HG03342 (cell line): ENCODE data around the gene OCA2.

Source experiments
- ATAC-seq: cut with Tn5 transposase; IDR thresholded peaks from one replicate; pipeline ENCODE4 v1.9.1; 2021; ENCODE audit warnings: mild to moderate bottlenecking, moderate library complexity; ENCODE audit not compliant: unreplicated experiment

The OCA2 gene

DNA sequence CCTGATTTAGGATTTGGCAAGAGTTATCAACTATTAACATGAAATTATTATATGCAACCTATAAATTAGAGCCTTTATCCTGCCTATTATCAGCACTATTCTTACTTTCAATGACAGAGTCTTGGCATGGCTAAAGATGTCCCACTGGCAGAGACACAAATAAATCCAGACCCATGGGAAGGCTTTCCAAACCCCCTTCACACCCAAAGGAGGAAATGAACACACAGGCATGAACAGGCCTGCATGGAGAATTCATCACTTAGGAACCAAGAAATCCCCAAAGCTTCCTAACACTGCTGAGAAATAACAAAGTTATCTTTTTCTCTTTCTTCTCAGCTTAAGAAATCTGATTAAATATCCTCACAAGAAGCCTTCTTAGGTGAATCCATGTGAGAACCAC, 213.9 kb downstream of the OCA2 start:
- ATAC-seq: no peak

DNA sequence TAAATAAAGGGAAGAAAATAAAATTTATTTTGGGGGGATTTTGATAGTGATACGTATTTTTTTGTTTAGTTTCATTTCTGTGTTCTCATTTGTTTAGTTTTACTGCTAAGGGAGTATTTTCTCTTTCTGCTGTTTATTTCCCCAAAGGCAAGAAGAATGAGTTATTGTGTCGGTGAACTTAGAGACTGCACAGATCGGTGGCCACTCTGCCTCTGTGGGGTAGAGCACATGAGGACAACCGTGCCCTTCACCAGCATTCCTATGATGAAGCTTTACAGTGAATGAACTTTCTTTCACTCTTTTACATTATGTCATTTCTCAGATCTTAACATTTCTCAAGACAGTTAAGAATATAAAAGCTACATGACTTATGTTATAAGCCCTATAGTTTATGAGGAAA, 214.4 kb downstream of the OCA2 start:
- no peak for ATAC-seq

DNA sequence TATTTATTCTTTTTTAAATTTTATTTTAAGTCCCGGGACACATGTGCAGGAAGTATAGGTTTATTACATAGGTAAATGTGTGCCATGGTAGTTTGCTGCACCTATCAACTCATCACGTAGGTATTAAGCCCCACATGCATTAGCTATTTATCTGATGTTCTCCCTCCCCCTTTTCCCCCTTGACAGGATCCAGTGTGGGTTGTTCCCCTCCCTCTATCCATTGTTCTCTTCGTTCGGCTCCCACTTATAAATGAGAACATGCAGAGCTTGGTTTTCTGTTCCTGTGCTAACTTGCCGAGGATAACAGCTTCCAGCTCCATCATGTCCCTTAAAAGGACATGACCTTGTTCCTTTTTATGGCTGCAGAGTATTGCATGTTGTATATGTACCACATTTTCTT, 220.3 kb downstream of the OCA2 start:
- no peak for ATAC-seq

DNA sequence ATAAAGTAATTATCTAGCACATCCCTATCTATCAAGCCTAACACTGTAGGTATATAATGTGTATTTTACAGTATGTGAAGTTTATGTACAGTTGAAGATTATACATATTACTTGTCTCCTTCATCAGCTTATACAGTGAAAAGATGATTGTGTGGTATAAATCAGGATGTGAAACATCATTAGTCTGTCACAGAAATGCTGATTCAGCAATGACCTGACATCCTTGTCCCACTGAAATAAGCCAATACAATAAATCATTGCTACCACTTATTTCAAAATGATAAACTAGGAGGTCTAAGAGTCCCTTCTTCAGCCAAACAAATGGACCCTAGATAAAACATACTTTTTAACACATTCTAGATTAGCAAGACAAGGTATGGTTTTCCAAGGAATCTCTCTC, 225.3 kb downstream of the OCA2 start:
- ATAC-seq: no peak

DNA sequence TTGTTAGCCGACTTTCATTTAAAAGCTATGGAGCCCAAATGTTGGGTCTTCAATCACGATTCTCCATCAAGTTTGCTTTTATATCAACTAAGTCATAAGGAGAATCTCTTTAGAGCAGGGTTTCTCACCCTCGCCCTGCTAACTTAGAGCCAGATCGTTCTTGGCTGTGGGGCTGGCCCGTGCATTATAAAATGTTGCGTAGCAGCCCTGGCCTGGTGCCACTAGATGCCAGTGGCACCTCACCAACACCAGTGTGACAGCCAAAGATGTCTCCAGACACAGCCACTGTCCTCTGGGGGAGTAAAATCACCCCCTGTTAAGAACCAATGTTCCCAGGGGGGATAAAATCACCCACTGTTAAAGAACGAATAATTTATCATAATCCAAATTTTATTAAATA, 226.1 kb downstream of the OCA2 start:
- ATAC-seq: no peak

DNA sequence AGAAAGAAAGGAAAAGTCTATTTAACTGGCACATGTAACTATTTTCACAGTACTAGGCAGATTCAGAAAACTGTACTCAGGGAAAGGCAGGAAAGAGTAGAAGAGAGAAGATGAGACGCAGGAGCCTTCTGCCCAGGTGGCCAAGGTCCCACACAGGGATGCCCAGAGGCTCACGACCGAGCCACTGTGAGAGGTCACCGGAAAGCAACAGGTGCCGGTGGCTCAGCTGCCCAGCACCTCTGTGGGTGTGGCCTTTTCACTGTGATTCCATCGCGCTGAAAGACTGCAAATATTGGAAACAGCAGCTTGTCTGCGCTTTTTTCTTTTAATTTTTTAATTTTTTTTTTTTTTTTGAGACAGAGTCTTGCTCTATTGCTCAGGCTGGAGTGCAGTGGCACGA, 226.8 kb downstream of the OCA2 start:
- ATAC-seq: no peak

DNA sequence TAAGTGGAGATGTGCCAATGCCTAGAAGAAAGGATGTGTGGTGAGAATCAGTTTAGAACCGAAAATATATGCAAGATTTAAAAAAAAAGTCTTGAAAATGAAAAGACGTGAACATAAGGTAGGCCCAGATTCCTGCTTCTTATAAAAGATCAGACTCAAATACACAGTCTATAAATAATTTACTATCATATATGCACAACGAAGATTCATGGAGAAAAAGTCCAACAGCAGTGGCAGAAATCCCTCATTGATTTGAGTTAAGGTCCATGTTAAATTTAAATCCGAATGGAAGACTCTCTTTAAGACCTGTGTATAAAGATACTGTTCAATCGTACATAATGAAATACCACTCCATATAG, 227.2 kb downstream of the OCA2 start:
- no peak for ATAC-seq

DNA sequence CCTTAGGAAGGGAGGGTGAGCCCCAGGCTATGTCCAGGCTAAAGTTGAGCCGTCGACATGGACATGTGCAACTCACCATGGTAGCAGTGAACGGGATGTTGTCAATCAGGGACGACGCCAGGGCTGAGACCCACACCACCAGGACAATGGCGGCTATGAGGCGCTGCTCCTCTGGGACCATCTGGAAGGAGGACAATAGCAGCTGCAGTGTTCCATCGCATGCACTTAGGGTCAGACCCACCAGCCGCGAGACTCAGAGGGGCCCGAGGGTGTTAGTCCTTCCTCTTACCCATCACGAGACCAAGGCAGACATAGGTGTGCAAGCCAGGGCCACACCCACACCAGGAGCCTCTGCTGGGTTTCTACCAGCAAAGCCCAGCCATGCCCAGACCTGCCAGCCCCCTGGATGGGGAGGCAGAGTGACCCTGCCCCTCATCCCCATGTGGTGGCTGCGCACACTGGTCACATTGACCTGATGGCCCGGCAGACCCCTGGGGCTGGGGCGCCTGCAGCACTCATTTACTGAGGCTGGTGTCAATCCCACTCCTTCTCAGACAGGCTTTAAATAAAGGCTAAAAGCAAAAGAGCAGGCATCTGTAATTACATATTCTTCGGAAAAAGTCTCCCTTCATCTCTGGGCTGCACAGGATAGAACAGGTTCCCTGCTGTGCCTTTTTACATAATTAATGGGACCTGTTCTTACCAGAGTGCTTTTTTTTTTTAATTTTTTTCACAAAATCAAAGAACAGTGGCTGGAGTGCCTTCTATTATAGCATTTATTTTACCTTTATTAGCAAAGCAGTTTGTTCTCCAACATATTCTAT, 227.8 kb downstream of the OCA2 start:
- ATAC-seq: no peak

DNA sequence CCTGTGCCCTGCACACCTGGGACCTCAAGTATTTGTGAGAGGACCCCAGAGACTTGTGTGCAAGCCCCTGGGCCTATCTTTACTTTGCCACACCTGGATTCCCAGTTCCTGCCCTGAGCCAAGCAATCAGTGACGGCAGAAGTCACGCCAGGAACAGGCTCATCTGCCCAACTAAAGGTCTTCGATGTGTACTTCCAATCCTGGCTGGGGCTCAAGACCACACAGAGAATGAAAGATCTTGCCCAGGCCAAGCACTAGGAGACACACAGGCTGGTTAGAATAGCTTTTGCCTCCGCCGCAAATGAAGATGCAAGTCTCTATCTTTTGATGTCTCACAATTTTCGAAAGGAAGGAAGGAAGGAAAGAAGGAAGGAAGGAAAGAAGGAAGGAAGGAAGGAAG, 228.8 kb downstream of the OCA2 start:
- ATAC-seq: no peak

DNA sequence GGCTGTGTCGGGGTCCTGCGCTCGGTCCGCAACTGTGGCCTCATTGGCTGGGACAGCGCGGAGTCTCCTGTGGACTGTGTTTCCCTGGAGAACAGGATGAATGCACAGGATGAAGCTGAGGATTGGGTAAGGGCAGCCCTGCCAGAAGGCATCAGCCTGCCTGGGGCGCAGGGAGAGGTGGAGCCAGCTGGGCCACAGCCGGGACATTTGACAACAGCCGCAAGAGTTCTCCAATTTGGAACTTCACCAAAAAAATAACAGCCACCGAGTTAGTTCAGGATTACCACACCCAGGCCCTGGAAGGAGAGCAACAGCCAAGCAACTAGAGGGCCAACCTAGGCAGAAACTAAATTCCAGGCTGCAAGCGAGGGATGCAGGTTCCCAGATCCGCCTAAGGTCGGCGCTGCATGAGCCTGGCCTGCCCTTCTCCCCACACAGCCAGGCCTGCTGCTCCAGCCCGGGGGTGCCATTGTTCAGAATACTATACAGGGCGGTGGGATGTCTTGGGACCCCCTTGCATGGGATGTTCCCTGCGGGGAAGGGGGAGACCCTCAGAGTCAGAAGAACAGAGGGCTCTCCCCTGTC, 229.3 kb downstream of the OCA2 start:
- no peak for ATAC-seq

DNA sequence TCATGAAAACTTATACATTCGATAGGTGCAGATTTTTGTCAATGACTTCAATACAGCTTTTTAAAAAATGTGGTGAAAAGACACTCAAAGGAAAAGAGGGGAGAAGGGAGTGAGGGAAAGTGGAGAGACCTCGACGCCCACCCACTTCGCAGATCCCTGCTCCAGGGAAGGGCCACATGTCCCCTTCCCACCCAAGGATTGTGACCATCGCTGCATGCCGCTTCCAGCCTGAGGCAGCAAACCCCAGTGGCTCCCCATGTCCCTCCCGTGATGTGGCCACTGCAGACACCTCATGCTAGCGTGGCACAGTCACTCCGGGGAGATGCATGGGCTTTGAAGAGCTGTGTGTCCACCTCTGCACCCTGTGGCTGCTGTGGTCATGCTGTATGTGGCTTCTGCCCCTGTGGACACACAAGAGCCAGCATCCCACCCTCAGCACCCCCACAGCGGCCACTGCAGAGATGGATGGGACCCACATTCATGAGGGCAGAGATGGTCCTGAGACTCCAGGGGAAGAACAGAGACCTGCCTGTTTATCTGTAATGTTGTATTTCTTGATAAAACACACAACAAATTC, 230.2 kb downstream of the OCA2 start:
- ATAC-seq: no peak

DNA sequence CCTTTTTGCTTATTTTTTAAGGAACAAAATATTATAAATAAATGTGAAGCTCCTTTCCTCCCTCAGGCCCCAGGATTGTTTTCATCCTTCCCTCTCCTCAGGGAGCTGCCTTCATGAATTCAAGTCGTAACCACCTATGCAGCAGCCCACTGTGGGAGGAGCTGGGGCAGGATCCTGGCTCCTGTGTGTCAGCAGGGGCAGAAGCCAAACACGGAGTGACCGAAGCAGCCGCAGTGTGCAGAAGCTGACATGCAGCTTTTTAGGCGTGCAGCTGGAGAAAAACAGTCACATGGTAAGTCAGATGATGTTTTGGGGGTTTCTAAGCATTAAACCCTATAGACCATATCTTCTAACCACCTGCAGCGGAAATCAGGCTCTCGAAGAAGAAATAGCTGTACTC, 231.3 kb downstream of the OCA2 start:
- no peak for ATAC-seq

DNA sequence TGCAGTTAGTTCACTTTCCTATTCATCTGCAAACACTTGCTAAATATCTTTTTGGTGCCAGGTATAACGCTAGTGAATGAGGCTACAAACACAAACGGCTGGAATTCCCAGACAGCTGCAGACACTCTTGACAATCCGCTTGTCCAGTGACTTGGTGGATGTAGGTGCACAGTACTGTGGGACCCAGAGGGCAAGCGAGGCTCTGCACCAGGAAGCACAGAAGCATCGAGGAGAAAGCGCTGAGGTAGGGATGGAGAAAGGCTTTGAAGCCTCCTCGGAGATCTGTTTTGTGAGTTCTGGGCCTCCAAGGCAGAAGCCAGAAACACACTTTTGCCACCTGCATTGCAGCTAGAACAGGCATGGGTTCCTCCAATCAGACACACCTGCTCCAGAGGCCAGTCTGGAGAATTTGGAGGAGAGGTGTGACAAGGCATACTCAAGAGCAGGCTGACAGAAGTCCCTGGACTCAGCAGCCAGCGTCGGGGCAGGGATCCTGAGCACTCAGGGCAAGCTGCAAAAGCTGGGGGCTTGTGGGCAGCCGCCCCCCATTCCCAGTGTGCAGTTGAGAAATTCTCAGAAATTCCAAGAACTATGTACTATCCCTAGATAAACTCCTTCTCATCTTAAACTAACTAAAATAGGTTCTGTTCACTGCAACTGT, 232.5 kb downstream of the OCA2 start:
- ATAC-seq: no peak

DNA sequence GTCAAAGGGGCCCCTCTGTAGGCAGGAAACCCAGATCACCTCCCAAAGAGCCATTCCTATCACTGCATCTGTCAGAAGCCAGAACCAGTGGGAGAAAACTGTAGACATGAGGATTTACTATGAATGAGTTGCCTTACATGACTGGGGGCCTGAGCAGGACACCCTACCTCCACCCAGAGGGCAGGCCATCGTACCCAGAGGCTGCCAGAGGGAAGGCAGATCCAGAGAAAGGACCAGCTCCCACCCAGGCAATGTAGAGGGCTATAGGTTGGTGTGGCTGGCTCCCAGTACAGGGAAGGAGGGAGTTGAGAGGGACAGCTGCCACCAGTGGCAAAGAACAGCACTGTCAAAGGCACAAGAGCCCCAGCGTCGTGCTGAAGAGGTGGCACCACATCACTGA, 233.2 kb downstream of the OCA2 start:
- no peak for ATAC-seq

DNA sequence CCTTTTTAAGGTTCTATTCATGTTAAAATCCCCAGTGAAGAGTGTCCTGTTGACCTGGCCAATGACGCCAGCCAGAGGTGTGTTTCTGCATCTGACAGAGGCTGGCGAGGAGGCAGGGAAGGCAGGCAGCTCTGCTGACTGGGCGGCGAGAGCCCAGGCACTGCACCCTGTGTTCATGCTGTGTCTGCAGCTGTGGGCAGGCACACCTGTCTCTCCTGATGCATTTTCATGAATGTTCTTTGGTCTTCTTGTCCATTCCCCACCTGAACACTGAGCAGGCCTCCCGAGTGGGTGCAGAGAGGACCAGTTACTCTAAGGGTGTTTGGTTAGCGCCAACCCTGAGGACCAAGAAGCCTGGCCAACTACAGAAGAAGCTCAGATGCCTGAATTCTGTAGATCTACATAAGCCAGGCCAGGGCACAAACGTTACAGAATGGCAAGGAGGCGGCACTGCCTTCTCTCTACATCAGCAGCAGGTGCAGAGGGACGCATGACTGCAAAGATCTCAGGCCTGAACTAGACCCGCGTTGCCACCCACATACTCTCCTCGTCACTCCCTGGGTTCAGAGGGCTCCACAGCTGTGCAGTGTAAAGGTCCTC, 233.7 kb downstream of the OCA2 start:
- ATAC-seq: no peak

DNA sequence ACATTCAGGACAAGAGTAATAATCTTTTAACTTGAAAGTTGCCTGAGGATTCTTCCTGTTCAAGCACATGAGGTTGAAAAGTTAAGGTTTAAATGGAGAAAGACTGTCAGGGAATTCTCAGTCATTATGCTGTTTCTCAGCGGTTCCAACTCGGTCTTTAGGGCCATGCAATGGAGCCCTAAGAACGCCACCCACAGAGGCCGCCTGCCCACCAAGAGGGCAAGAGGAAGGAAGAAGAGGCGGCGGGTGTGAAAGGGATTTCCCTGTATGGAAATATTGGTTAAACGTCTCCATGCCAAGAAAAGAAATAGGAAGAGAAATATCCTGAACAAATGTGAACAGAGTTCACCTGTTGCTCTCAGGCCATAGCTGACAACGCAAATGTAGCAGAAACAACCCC, 234.4 kb downstream of the OCA2 start:
- no peak for ATAC-seq

DNA sequence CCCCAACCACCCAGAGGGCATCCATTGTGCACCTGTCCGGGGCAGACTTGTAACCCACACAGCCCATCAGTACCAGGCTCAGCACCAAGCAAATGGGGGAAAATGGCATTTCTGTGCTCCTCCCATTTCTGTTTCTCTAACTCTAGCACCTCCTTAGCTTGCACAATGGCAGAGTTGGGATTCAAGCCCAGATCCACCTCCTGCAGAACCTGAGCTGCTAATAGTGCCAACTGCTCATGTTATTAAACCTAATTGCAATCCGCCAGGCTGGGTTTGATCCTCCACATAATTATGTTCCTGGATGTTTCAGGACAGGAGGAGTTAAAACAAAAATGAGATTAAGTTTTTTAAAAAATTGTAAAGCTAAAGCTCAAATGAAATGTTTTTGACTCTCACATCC, 235.0 kb downstream of the OCA2 start:
- no peak for ATAC-seq

DNA sequence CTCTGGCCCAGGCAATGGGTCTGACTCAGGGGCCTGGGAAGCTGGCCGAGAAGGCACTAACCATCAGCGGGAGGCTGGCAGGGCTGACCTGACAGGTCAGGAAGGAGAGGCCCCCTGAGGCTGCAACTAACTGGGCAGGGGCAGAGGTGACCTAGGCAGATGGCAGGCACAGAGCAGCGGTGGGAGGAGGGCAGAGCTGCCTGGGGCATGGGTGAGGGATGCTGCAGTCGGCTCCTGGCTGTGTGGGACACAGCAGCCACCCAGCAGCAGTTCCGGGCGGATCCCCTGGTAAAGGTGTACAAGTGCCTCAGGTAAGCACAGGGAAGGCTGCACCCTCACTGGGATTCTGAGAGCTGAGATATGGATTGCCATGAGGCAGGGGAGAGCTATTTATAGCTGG, 236.1 kb downstream of the OCA2 start:
- ATAC-seq: no peak

DNA sequence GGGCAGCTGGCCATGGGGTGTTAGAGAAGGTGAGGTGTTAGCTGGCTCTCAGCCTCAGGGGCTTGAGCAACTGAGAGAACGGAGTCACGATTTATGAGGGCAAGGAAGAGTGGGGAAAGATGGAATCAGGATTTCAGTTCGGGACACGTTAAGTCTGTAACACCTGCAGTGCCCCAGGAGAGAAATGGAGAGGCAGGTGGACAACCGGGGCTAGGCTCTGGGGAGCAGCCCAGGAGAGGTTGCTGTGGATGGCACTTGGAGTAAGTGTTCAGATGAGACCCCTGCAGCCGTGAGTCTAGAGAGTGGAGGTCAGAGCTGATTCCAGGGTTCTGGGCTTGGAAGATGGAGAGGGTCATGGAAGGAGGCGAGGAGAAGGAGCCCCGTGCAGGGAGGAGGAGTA, 237.9 kb downstream of the OCA2 start:
- ATAC-seq: no peak

DNA sequence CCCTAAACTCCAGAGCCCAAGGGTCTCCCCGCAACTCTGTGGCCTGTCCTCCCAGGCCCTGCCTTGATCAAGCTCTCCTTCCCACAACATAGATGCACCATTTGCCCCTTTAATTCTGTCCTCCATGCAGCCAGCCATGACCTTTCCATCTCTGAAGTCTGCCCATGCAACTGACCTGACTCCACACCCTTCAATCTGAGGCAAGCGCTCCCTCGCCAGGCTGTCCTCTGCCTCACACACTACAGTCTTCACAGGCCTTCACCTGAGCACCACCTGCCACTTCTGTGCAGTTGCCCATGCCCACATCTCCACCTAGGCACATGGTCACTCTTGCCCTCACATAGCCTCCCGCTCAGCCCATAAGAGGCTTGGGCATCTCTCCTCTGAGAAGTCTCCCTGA, 244.0 kb downstream of the OCA2 start:
- ATAC-seq: no peak

DNA sequence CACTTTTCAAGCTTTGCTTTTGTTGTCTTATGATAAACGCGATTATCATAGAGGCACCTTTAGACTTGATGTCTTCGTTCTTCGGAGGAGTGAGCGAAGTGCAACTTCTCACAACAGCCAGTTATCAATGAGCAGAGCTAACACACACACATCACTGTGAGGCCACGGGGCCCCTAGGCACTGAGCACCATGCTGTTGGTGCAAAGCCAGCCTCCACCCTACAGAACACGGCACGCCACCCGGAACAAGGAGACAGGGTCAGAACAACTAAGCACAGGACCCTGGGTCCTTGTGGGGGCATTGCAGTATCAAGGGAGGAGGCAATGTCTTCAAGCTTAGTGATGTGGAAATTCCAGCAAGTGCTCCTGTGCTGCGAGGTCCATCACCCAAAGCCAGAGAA, 244.5 kb downstream of the OCA2 start:
- no peak for ATAC-seq
